HepG2 (cell line): Measurements from ENCODE around the gene MMD2. TPM values are rescaled to one million over a fixed set of nuclear protein-coding genes. Genes with fewer than 3 reads are reported as not detected.

Source experiments
- ATAC-seq: fragments of 200-7000 bp; cut with Tn5 transposase; 3 replicates; pipeline ENCODE4 v1.9.1; 2020; ENCODE audit warnings: mild to moderate bottlenecking, moderate library complexity
- BruUV-seq: library from RNA; stranded (reverse); fragments of 400-500 nt; replicated peaks from 2 replicates; lab custom pipeline; 2021; lab: Mats Ljungman, UMichigan
- CTCF ChIA-PET: fragments of 300-600 bp; formaldehyde crosslinking; extraction: SDS; loops from one replicate; lab custom pipeline; 2021; ENCODE audit warnings: low total read pairs, inconsistent platforms, low intra/inter-chr PET ratio; lab: Yijun Ruan, JAX
- POLR2A ChIA-PET: fragments of 350-600 bp; sonication (Branson Sonifier 250); formaldehyde crosslinking; loops from one replicate; lab custom pipeline; 2020; ENCODE audit warnings: antibody characterized with exemption, inconsistent platforms; lab: Yijun Ruan, JAX
- DNase-seq: peaks from one replicate; pipeline ENCODE4 v3.0.0-alpha.2; 2015; ENCODE audit warnings: low spot score
- FAIRE-seq: peaks from 3 replicates; lab custom pipeline; 2011; peaks lifted over from hg19 to GRCh38; lab: Jason Lieb, UNC
- H2AFZ ChIP-seq: one replicate; pipeline ENCODE4 v1.6.1; 2011; ENCODE audit warnings: low read length, inconsistent platforms
- H3K27ac ChIP-seq: fragments of 300-600 bp; 3 replicates; pipeline ENCODE4 v1.8.0; 2011; ENCODE audit warnings: mixed run types, mild to moderate bottlenecking, mixed read lengths, low read length, inconsistent platforms; ENCODE audit not compliant: insufficient read depth; ENCODE audit errors: extremely low read length
- H3K27me3 ChIP-seq, 2 experiments: fragments of 200-600 bp in 1 of 2; 2 replicates in 1 of 2; 3 replicates in 1 of 2; pipeline versions ENCODE4 v1.6.0 to v1.8.0; 2011; ENCODE audit warnings: low read length in 2 of 2, mild to moderate bottlenecking in 2 of 2, moderate library complexity in 2 of 2, inconsistent platforms in 1 of 2; ENCODE audit not compliant: insufficient read depth in 2 of 2, control insufficient read depth in 1 of 2
- H3K36me3 ChIP-seq, 2 experiments: fragments of 200-600 bp in 1 of 2; replicated peaks in 1 of 2; 2 replicates in 1 of 2; 3 replicates in 1 of 2; pipeline versions ENCODE4 v1.5.1 to v1.8.0; 2011; ENCODE audit warnings: low read length in 2 of 2, inconsistent platforms in 1 of 2; ENCODE audit not compliant: insufficient read depth in 2 of 2, control insufficient read depth in 1 of 2
- H3K4me1 ChIP-seq: 2 replicates; pipeline ENCODE4 v1.5.1; 2012; ENCODE audit warnings: low read length, inconsistent platforms; ENCODE audit not compliant: insufficient read depth
- H3K4me2 ChIP-seq: 2 replicates; pipeline ENCODE4 v1.6.0; 2011; ENCODE audit warnings: low read depth, low read length, inconsistent platforms
- H3K4me3 ChIP-seq, 3 experiments: fragments of 200-600 bp in 1 of 3; sonication (generic), shearing (Covaris generic) in 1 of 3; replicated peaks in 1 of 3; 2 replicates each; pipeline ENCODE4 v1.5.1; 2011 to 2016; ENCODE audit warnings: low read length in 3 of 3, inconsistent platforms in 2 of 3, low read depth in 2 of 3, mild to moderate bottlenecking in 2 of 3, control low read depth in 1 of 3, mixed read lengths in 1 of 3; ENCODE audit not compliant: insufficient read depth in 1 of 3
- H3K79me2 ChIP-seq: one replicate; pipeline ENCODE4 v1.6.1; 2011; ENCODE audit warnings: low read length, inconsistent platforms; ENCODE audit not compliant: insufficient read depth
- H3K9ac ChIP-seq: 2 replicates; pipeline ENCODE4 v1.6.0; 2011; ENCODE audit warnings: mild to moderate bottlenecking, low read depth, low read length, inconsistent platforms; ENCODE audit not compliant: insufficient read depth
- H3K9me3 ChIP-seq: 2 replicates; pipeline ENCODE4 v1.5.1; 2012; ENCODE audit warnings: mild to moderate bottlenecking, low read length
- H4K20me1 ChIP-seq: 2 replicates; pipeline ENCODE4 v1.6.0; 2011; ENCODE audit warnings: inconsistent platforms, mild to moderate bottlenecking, low read length, moderate library complexity; ENCODE audit not compliant: insufficient read depth
- EZH2 ChIP-seq: conservative IDR thresholded peaks from 2 replicates; pipeline ENCODE4 v1.6.1; 2012; ENCODE audit warnings: mild to moderate bottlenecking, low read depth, low read length, moderate library complexity
- RARA ChIP-seq: IDR thresholded peaks from 2 replicates; pipeline ENCODE4 v1.6.1; 2016; ENCODE audit warnings: missing genetic modification reagents, missing compliant biosample characterization
- SMYD3 ChIP-seq: sonication (generic); formaldehyde crosslinking; IDR thresholded peaks from 2 replicates; pipeline ENCODE4 v1.8.1; 2023; ENCODE audit warnings: mild to moderate bottlenecking, missing genetic modification reagents
- U2AF1 ChIP-seq: fragments of 200-400 bp; formaldehyde crosslinking; optimal IDR thresholded peaks from 2 replicates; pipeline ENCODE3; 2017; ENCODE audit warnings: mild to moderate bottlenecking, low read depth, low read length
- ZFP90 ChIP-seq: sonication (generic); formaldehyde crosslinking; IDR thresholded peaks from 2 replicates; pipeline ENCODE4 v1.8.0; 2022; ENCODE audit warnings: missing genetic modification reagents, mild to moderate bottlenecking, inconsistent platforms, borderline replicate concordance
- ZFX ChIP-seq: sonication (generic); formaldehyde crosslinking; IDR thresholded peaks from 2 replicates; pipeline ENCODE4 v1.4.0; 2020; ENCODE audit warnings: mild to moderate bottlenecking, low read depth, missing genetic modification reagents, moderate library complexity
- ZMAT3 ChIP-seq: sonication (generic); formaldehyde crosslinking; conservative IDR thresholded peaks from 2 replicates; pipeline ENCODE4 v1.7.0; 2021; ENCODE audit warnings: missing genetic modification reagents
- ZMYM2 ChIP-seq: sonication (generic); formaldehyde crosslinking; IDR thresholded peaks from 2 replicates; pipeline ENCODE4 v1.8.0; 2022; ENCODE audit warnings: mild to moderate bottlenecking, missing genetic modification reagents
- ZNF224 ChIP-seq: sonication (generic); formaldehyde crosslinking; IDR thresholded peaks from 2 replicates; pipeline ENCODE4 v1.5.0; 2020; ENCODE audit warnings: mild to moderate bottlenecking, missing genetic modification reagents
- ZNF614 ChIP-seq: IDR thresholded peaks from 2 replicates; pipeline ENCODE4 v1.6.1; 2018; ENCODE audit warnings: missing biosample characterization, missing genetic modification reagents, inconsistent platforms, borderline replicate concordance
- ZNF776 ChIP-seq: sonication (generic); formaldehyde crosslinking; IDR thresholded peaks from 2 replicates; pipeline ENCODE4 v1.4.0; 2020; ENCODE audit warnings: mild to moderate bottlenecking, missing genetic modification reagents
- WGBS: methylation state at CpG from one replicate; pipeline ENCODE4 v1.1.6; 2017; ENCODE audit warnings: low lambda C conversion rate; 5-methylcytosine and 5-hydroxymethylcytosine counted together
- in situ Hi-C: cut with HindIII; loops from 2 replicates; pipeline ENCODE4 v1.10.0; 2017; ENCODE audit warnings: low pct_unique_long_range_greater_than_20kb; ENCODE audit not compliant: extremely low pct_ligation_motif_present
- intact Hi-C: fragments of 100-400 bp; cut with micrococcal nuclease; formaldehyde crosslinking; loops from one replicate; pipeline ENCODE4 v1.10.0; 2022; ENCODE audit not compliant: unreplicated experiment
- polyA plus RNA-seq, 8 experiments: library from polyadenylated mRNA; depleted of rRNA in 3 of 8; stranded (reverse) in 7 of 8; unstranded in 1 of 8; fragments of >200 nt; fragmentation: Illumina TruSeq in 4 of 8; extraction: Trizol in 4 of 8; gene quantifications; 2 replicates each; pipeline versions ENCODE4 v1.2.1 to v1.2.3, GENCODE V29; 2011 to 2016; ENCODE audit warnings: low read depth in 4 of 8, missing spikeins in 1 of 8, mixed read lengths in 1 of 8; ENCODE audit not compliant: insufficient read depth in 1 of 8
- total RNA-seq, 5 experiments: library from RNA; depleted of rRNA; stranded (reverse); fragments of >200 nt; fragmentation: Illumina TruSeq; extraction: Trizol; gene quantifications; 2 replicates each; pipeline ENCODE4 v1.2.3, GENCODE V29; 2016; ENCODE audit warnings: low read depth in 1 of 5
- TF ChIP-seq, protein P1 (sequence below): sonication (generic); formaldehyde crosslinking; IDR thresholded peaks from 2 replicates; pipeline ENCODE4 v1.8.0; 2022; ENCODE audit warnings: missing genetic modification reagents, mild to moderate bottlenecking, inconsistent platforms, borderline replicate concordance
- TF ChIP-seq, protein P2 (sequence below): sonication (generic); formaldehyde crosslinking; IDR thresholded peaks from 2 replicates; pipeline ENCODE4 v1.4.0; 2020; ENCODE audit warnings: missing genetic modification reagents
- TF ChIP-seq, protein P3 (sequence below), 2 experiments: sonication (generic) in 1 of 2; formaldehyde crosslinking in 1 of 2; IDR thresholded peaks; 2 replicates each; pipeline versions ENCODE4 v1.4.0 to v1.6.1; 2018 to 2020; ENCODE audit warnings: missing genetic modification reagents in 2 of 2, borderline replicate concordance in 1 of 2, low read depth in 1 of 2, mild to moderate bottlenecking in 1 of 2, missing biosample characterization in 1 of 2

The MMD2 gene
- total and polyA plus RNA-seq, 2 of the 13 experiments (the other 11 are each of a cell fraction or from before 2014, with no cell fraction given) = not detected

DNA sequence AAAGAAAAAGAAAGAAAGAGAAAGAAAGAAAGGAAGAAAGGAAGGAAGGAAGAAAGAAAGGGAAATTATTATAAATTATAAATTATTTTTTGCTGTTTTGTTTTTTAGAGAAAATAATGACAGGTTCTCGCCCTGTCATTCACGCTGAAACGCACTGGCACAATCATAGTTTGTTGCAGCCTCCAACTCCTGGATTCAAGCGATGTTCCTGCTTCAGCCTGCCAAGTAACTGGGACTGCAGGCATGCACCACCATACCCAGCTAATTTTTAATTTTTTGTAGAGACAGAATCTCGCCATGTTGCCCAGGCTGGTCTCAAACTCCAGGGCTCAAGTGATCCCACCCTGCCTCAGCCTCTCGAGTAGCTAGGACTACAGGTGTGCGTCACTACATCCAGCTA, 21.6 kb downstream of the MMD2 start:
- no peaks in the 10 kb centered on the region for H3K9me3 ChIP-seq
- BruUV-seq = no TSS peak

More for the DNA sequence above, 21.6 kb downstream of the MMD2 start:
- H4K20me1 ChIP-seq = no peaks in the 10 kb centered on the region
- in situ Hi-C loops = no loop called here
- no peak for DNase-seq
- H3K36me3 ChIP-seq = no peaks in the 10 kb centered on the region
- no peaks in the 10 kb centered on the region for H3K4me1 ChIP-seq
- no peak overlapping the region for H3K4me2 ChIP-seq
- H3K79me2 ChIP-seq = no peaks in the 10 kb centered on the region
- H3K27ac ChIP-seq = no peak overlapping the region
- H3K4me3 ChIP-seq = no peak overlapping the region
- intact Hi-C loops = no loop called here
- TF ChIP-seq ZNF776 (CRISPR knock-in tag) = no peak
- TF ChIP-seq ZNF614 (CRISPR knock-in tag) = no peak
- no peak for TF ChIP-seq EZH2
- TF ChIP-seq, protein P1, sequence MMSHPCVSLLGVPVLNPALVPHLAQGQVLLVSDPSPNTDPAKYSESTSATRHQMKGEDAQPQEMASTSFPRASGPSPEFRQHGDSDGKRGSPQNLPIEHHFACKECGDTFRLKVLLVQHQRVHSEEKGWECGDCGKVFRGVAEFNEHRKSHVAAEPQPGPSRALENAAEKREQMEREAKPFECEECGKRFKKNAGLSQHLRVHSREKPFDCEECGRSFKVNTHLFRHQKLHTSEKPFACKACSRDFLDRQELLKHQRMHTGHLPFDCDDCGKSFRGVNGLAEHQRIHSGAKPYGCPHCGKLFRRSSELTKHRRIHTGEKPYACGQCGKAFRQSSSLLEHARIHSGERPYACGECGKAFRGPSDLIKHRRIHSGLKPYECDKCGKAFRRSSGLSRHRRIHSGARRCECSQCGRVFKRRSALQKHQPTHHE = no peak
- no peak for TF ChIP-seq SMYD3 (CRISPR knock-in tag)
- no peak for TF ChIP-seq RARA (CRISPR knock-in tag)
- TF ChIP-seq, protein P2, sequence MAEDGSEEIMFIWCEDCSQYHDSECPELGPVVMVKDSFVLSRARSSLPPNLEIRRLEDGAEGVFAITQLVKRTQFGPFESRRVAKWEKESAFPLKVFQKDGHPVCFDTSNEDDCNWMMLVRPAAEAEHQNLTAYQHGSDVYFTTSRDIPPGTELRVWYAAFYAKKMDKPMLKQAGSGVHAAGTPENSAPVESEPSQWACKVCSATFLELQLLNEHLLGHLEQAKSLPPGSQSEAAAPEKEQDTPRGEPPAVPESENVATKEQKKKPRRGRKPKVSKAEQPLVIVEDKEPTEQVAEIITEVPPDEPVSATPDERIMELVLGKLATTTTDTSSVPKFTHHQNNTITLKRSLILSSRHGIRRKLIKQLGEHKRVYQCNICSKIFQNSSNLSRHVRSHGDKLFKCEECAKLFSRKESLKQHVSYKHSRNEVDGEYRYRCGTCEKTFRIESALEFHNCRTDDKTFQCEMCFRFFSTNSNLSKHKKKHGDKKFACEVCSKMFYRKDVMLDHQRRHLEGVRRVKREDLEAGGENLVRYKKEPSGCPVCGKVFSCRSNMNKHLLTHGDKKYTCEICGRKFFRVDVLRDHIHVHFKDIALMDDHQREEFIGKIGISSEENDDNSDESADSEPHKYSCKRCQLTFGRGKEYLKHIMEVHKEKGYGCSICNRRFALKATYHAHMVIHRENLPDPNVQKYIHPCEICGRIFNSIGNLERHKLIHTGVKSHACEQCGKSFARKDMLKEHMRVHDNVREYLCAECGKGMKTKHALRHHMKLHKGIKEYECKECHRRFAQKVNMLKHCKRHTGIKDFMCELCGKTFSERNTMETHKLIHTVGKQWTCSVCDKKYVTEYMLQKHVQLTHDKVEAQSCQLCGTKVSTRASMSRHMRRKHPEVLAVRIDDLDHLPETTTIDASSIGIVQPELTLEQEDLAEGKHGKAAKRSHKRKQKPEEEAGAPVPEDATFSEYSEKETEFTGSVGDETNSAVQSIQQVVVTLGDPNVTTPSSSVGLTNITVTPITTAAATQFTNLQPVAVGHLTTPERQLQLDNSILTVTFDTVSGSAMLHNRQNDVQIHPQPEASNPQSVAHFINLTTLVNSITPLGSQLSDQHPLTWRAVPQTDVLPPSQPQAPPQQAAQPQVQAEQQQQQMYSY (CRISPR knock-in tag) = no peak
- no peak for TF ChIP-seq ZFX
- TF ChIP-seq, protein P3, sequence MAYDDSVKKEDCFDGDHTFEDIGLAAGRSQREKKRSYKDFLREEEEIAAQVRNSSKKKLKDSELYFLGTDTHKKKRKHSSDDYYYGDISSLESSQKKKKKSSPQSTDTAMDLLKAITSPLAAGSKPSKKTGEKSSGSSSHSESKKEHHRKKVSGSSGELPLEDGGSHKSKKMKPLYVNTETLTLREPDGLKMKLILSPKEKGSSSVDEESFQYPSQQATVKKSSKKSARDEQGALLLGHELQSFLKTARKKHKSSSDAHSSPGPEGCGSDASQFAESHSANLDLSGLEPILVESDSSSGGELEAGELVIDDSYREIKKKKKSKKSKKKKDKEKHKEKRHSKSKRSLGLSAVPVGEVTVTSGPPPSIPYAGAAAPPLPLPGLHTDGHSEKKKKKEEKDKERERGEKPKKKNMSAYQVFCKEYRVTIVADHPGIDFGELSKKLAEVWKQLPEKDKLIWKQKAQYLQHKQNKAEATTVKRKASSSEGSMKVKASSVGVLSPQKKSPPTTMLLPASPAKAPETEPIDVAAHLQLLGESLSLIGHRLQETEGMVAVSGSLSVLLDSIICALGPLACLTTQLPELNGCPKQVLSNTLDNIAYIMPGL (CRISPR knock-in tag; IDR thresholded peaks at IDR 0.05; ENCODE audit: borderline replicate concordance in 1 of 2, low read depth in 1 of 2) = no peak
- no peak for TF ChIP-seq ZMAT3 (CRISPR knock-in tag)
- TF ChIP-seq ZMYM2 (CRISPR knock-in tag) = no peak
- no peak for TF ChIP-seq ZNF224 (CRISPR knock-in tag)
- no peak for TF ChIP-seq ZFP90 (CRISPR knock-in tag)
- TF ChIP-seq U2AF1 = no peak
- POLR2A ChIA-PET = no interaction called here
- H3K9ac ChIP-seq = no peak overlapping the region
- H3K27me3 ChIP-seq = peaks cover 1 to 4% of the 10 kb centered on the region in 2 experiments; a peak in 2 of 5 replicates
- FAIRE-seq = no peak
- H2AFZ ChIP-seq = no peak overlapping the region
- CTCF ChIA-PET = no interaction called here
- no peak for ATAC-seq
- 51% methylated on average over 7 of the region's 7 CpGs for whole genome bisulfite sequencing
